BJ (cell line): Measurements from ENCODE around the gene AKAP8L. TPM values are rescaled to one million over a fixed set of nuclear protein-coding genes. Genes with fewer than 3 reads are reported as not detected.

Experiments
- CTCF ChIA-PET: fragments of 350-600 bp; formaldehyde crosslinking; extraction: SDS; loops from one replicate; lab custom pipeline; 2021; ENCODE audit warnings: antibody characterized with exemption, inconsistent platforms; lab: Yijun Ruan, JAX
- POLR2A ChIA-PET: fragments of 300-600 bp; sonication (Branson Sonifier 250); formaldehyde crosslinking; extraction: SDS; loops from one replicate; lab custom pipeline; 2021; ENCODE audit warnings: antibody characterized with exemption; lab: Charles Lee
- DNase-seq: peaks from one replicate; pipeline ENCODE4 v3.0.0-alpha.2; 2011; ENCODE audit warnings: low read depth
- H3K27me3 ChIP-seq: 2 replicates; pipeline ENCODE4 v1.6.0; 2011; ENCODE audit warnings: low read length; ENCODE audit not compliant: control insufficient read depth, insufficient read depth
- H3K36me3 ChIP-seq: 2 replicates; pipeline ENCODE4 v1.5.1; 2011; ENCODE audit warnings: low read length; ENCODE audit not compliant: control insufficient read depth, insufficient read depth
- H3K4me3 ChIP-seq: 2 replicates; pipeline ENCODE4 v1.5.1; 2011; ENCODE audit warnings: low read depth, mild to moderate bottlenecking, control low read depth, low read length
- polyA plus RNA-seq: library from polyadenylated mRNA; depleted of rRNA; stranded (reverse); fragments of >200 nt; gene quantifications from 2 replicates; pipeline ENCODE4 v1.2.3, GENCODE V29; 2011
- TF ChIP-seq, protein P1 (sequence below): IDR thresholded peaks from 2 replicates; pipeline ENCODE4 v1.5.1; 2011; ENCODE audit warnings: low read depth, mild to moderate bottlenecking, control low read depth, inconsistent platforms, low read length, moderate library complexity; ENCODE audit not compliant: insufficient read depth

The AKAP8L gene
- polyA plus RNA-seq, 1 experiment = 27.5 TPM

- Histone ChIP-seq H3K36me3 (peaks cover 45% of the 10 kb centered on the region), H3K4me3 (no peak overlapping the region), H3K27me3 (no peaks in the 10 kb centered on the region)
- no peak for DNase-seq
- TF ChIP-seq, protein P1, sequence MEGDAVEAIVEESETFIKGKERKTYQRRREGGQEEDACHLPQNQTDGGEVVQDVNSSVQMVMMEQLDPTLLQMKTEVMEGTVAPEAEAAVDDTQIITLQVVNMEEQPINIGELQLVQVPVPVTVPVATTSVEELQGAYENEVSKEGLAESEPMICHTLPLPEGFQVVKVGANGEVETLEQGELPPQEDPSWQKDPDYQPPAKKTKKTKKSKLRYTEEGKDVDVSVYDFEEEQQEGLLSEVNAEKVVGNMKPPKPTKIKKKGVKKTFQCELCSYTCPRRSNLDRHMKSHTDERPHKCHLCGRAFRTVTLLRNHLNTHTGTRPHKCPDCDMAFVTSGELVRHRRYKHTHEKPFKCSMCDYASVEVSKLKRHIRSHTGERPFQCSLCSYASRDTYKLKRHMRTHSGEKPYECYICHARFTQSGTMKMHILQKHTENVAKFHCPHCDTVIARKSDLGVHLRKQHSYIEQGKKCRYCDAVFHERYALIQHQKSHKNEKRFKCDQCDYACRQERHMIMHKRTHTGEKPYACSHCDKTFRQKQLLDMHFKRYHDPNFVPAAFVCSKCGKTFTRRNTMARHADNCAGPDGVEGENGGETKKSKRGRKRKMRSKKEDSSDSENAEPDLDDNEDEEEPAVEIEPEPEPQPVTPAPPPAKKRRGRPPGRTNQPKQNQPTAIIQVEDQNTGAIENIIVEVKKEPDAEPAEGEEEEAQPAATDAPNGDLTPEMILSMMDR = no peak
- POLR2A ChIA-PET = no interaction called here
- CTCF ChIA-PET = interaction anchor here (1.5 kb wide), 1 partner anchor 14 kb away, joined by 5 read pairs; no protein-coding TSS in a partner anchor
Measured at GRCh38 chr19:15422296-15423075, 3.7 kb upstream of the AKAP8L start.

- Histone ChIP-seq H3K27me3 (no peaks in the 10 kb centered on the region), H3K4me3 (no peak overlapping the region), H3K36me3 (peaks cover 38% of the 10 kb centered on the region)
- DNase-seq = no peak
- POLR2A ChIA-PET = no interaction called here
- TF ChIP-seq, protein P1 = no peak
- CTCF ChIA-PET = interaction anchor here (1.1 to 1.5 kb wide), 2 partner anchors 14 to 226 kb away, joined by 3 to 5 read pairs; no protein-coding TSS in a partner anchor
Measured at GRCh38 chr19:15421721-15422260, 3.0 kb upstream of the AKAP8L start.

GRCh38 chr19:15421136-15421695 is 2.4 kb upstream of the AKAP8L start:
- ChIA-PET CTCF (interaction anchor here (1.1 to 1.5 kb wide), 3 partner anchors 15 to 226 kb away, joined by 3 to 5 read pairs (median 3); no protein-coding TSS in a partner anchor), POLR2A (no interaction called here)
- Histone ChIP-seq H3K27me3 (no peaks in the 10 kb centered on the region), H3K4me3 (no peak overlapping the region), H3K36me3 (peaks cover 36% of the 10 kb centered on the region)
- TF ChIP-seq, protein P1 = no peak
- DNase-seq = no peak

- H3K4me3 ChIP-seq = peak overlapping the region; percentile 49
- ChIA-PET POLR2A (interaction anchor here (0.5 to 1.2 kb wide), 2 partner anchors 41 to 224 kb away, joined by 4 to 6 read pairs; no protein-coding TSS in a partner anchor), CTCF (interaction anchor here (0.6 to 2.9 kb wide), 14 partner anchors 9 to 265 kb away, joined by 3 to 11 read pairs (median 4); no protein-coding TSS in a partner anchor)
- peaks cover 27% of the 10 kb centered on the region for H3K36me3 ChIP-seq
- no peak for DNase-seq
- H3K27me3 ChIP-seq = no peaks in the 10 kb centered on the region
- TF ChIP-seq, protein P1 = no peak
Measured at GRCh38 chr19:15419413-15420025, 731 bp upstream of the AKAP8L start.

- ChIA-PET CTCF (interaction anchor here (0.8 to 2.9 kb wide), 6 partner anchors 13 to 241 kb away, joined by 3 to 11 read pairs (median 4); no protein-coding TSS in a partner anchor), POLR2A (interaction anchor here (1.2 kb wide), 1 partner anchor 40 kb away, joined by 4 read pairs; no protein-coding TSS in a partner anchor)
- Histone ChIP-seq H3K27me3 (no peaks in the 10 kb centered on the region), H3K4me3 (peak overlapping the region; percentile 99), H3K36me3 (peaks cover 17% of the 10 kb centered on the region)
- DNase-seq = no peak
- TF ChIP-seq, protein P1 = no peak
Measured at GRCh38 chr19:15418231-15418578, 583 bp downstream of the AKAP8L start.
